Gastrocnemius medialis (tissue), 4 donors: Measurements from ENCODE around the gene MINDY3. TPM values are rescaled to one million over a fixed set of nuclear protein-coding genes. Genes with fewer than 3 reads are reported as not detected.
"Not testable (repeated sequence)": the region's sequence is repeated elsewhere in the genome, so short reads cannot be mapped to it uniquely, and the experiment has no call there.

Source experiments
- ATAC-seq, 2 donors: fragments of 150-250 bp; one replicate each; pipeline ENCODE4 v1.9.1; 2016
- DNase-seq, 2 donors: peaks; one replicate each; pipeline ENCODE4 v3.0.0-alpha.2; 2019
- H3K27ac ChIP-seq, 4 donors: fragments of 200-600 bp; sonication (generic); 1 replicate in 1 of 4; 2 replicates in 3 of 4; pipeline ENCODE4 v1.5.1; 2016 to 2018; ENCODE audit warnings: mild to moderate bottlenecking in 2 of 4, moderate library complexity in 1 of 4
- H3K27me3 ChIP-seq, 3 donors: fragments of 200-600 bp; sonication (generic) in 2 of 3; 1 replicate in 1 of 3; 2 replicates in 2 of 3; pipeline versions ENCODE4 v1.5.1 to v1.6.0; 2016 to 2019; ENCODE audit warnings: mild to moderate bottlenecking in 1 of 3, moderate library complexity in 1 of 3
- H3K36me3 ChIP-seq, 2 donors: fragments of 200-600 bp; sonication (generic) in 1 of 2; one replicate each; pipeline ENCODE4 v1.5.1; 2017 to 2018
- H3K4me1 ChIP-seq, 2 donors: fragments of 200-600 bp; sonication (generic) in 1 of 2; one replicate each; pipeline ENCODE4 v1.5.1; 2016 to 2017; ENCODE audit warnings: mild to moderate bottlenecking in 2 of 2
- H3K4me3 ChIP-seq, 4 donors: fragments of 200-600 bp; sonication (generic) in 3 of 4; 1 replicate in 1 of 4; 2 replicates in 3 of 4; pipeline ENCODE4 v1.5.1; 2016 to 2019; ENCODE audit warnings: mild to moderate bottlenecking in 2 of 4
- H3K9me3 ChIP-seq, 3 donors: fragments of 200-600 bp; sonication (generic) in 2 of 3; 1 replicate in 1 of 3; 2 replicates in 2 of 3; pipeline ENCODE4 v1.5.1; 2016 to 2019
- POLR2A ChIP-seq, 2 donors: fragments of 450-650 bp; IDR thresholded peaks; one replicate each; pipeline ENCODE4 v1.6.1; 2017; ENCODE audit warnings: antibody characterized with exemption in 2 of 2, mild to moderate bottlenecking in 2 of 2, moderate library complexity in 2 of 2
- in situ Hi-C, 4 donors: fragments of 200-750 bp; cut with MboI; loops; one replicate each; pipeline versions ENCODE4 v1.15.0 to v1.8.0; 2017; ENCODE audit warnings: low sequenced_read_pairs in 4 of 4
- intact Hi-C: fragments of 100-400 bp; cut with DNase I; formaldehyde crosslinking; loops from one replicate; pipeline ENCODE4 v1.15.1; 2023; ENCODE audit warnings: low total_unique reads
- total RNA-seq, 4 donors: library from RNA; depleted of rRNA; stranded (reverse); fragments of >200 nt; gene quantifications; one replicate each; pipeline versions ENCODE4 v1.1.0 to v1.2.3, GENCODE V29; 2016
- TF ChIP-seq, protein P1 (sequence below), 5 experiments: fragments of 450-650 bp in 3 of 5; fragments of 200-600 bp in 2 of 5; sonication (generic) in 2 of 5; IDR thresholded peaks in 4 of 5; conservative IDR thresholded peaks in 1 of 5; 1 replicate in 4 of 5; 2 replicates in 1 of 5; pipeline ENCODE4 v1.5.1; 2016 to 2019; ENCODE audit warnings: antibody characterized with exemption in 5 of 5, mild to moderate bottlenecking in 3 of 5, moderate library complexity in 3 of 5

Gene MINDY3
- total RNA-seq, 4 donors from 2014 or later = 7.6 to 37.5 (median 10.8) TPM

DNA sequence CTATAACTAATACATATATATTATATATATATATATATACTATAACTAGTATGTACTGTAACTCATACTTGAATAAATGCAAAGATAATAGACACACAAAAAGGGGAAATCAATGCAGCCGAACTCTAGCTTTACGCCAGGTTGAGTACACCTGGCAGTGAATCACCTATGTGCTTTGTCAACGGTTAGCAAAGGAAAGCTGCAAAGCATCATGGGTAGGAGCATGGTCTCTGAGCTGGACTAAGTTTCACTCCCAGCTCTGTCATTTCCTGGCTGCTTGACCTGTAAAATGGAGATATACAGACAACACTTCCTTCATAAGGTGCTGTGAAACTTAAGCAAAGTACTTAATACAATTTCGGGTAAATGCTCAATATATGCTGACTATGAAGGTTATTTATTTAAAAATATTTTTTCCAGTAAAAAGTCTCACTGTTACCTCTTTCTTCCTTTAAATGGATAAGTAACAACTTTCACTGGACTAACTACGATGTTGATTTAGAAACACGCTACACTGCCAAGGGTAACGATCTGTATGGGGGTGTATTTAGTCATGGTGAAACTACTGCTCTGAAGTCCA, 78.8 kb downstream of the MINDY3 start:
- Histone ChIP-seq H3K36me3 (peaks cover 0 to 29% of the 10 kb centered on the region in 2 donors), H3K27me3 (no peaks in the 10 kb centered on the region), H3K4me1 (peaks cover 0 to 17% of the 10 kb centered on the region in 2 donors), H3K9me3 (no peaks in the 10 kb centered on the region), H3K4me3 (no peak overlapping the region), H3K27ac (no peak overlapping the region)
- TF ChIP-seq, protein P1, sequence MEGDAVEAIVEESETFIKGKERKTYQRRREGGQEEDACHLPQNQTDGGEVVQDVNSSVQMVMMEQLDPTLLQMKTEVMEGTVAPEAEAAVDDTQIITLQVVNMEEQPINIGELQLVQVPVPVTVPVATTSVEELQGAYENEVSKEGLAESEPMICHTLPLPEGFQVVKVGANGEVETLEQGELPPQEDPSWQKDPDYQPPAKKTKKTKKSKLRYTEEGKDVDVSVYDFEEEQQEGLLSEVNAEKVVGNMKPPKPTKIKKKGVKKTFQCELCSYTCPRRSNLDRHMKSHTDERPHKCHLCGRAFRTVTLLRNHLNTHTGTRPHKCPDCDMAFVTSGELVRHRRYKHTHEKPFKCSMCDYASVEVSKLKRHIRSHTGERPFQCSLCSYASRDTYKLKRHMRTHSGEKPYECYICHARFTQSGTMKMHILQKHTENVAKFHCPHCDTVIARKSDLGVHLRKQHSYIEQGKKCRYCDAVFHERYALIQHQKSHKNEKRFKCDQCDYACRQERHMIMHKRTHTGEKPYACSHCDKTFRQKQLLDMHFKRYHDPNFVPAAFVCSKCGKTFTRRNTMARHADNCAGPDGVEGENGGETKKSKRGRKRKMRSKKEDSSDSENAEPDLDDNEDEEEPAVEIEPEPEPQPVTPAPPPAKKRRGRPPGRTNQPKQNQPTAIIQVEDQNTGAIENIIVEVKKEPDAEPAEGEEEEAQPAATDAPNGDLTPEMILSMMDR (IDR thresholded peaks at IDR 0.05 in 4 of 5, conservative IDR thresholded peaks at IDR 0.05 in 1 of 5) = no peak
- no peak for TF ChIP-seq POLR2A (IDR thresholded peaks at IDR 0.05)
- DNase-seq (no peak), ATAC-seq (no peak)
- in situ Hi-C loops = no loop called here
- intact Hi-C loops = no loop called here

DNA sequence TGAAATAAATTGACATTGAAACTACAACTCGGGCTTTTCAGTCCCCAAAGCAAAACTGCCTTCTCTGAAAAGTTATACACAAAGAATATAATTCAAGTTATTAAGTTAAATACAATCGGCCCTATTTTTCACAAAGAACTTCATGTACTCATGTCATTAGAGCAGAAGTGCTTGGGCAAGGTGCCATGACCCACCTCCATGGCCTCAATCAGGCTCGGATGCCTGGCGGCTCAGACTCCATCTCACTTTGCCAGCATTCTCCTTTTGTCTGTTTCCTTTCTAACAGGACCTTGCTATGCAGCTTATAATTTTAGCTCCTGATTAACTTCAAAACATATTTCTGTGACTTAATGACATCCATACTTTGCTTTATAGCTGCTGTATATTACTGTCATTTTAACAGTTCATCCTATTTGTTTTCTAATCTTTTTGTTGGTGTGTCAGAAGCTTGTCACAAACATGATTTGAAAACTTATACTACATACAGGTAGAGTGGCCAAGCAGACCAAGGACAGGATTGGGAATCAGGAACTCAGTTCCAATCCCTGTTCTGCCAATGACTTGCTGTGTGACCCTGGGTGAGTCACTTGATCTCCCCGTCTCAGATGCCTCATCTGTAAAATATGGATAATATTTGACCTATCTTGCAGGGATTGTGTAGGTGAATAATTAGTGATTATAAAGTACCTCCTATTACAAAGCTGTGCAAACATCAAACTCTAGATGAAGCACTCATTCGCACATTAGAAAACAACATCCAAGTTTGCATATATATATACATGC, 79.8 kb downstream of the MINDY3 start:
- no peaks in the 10 kb centered on the region for H3K27me3 ChIP-seq
- peaks cover 0 to 22% of the 10 kb centered on the region in 2 donors for H3K36me3 ChIP-seq
- peaks cover 0 to 17% of the 10 kb centered on the region in 2 donors for H3K4me1 ChIP-seq
- H3K27ac ChIP-seq = peak overlapping the region in 3 of 4 donors; percentile 7 to 73 (median 30)
- intact Hi-C loops (no loop called here), in situ Hi-C loops (no loop called here)
- no peak overlapping the region for H3K4me3 ChIP-seq
- H3K9me3 ChIP-seq = no peaks in the 10 kb centered on the region
- DNase-seq = peak in 1 of 2 donors; percentile 11
- ATAC-seq = peak in 1 of 2 donors; percentile 54
- TF ChIP-seq, protein P1 (IDR thresholded peaks at IDR 0.05 in 4 of 5, conservative IDR thresholded peaks at IDR 0.05 in 1 of 5) = no peak
- TF ChIP-seq POLR2A (IDR thresholded peaks at IDR 0.05) = no peak

DNA sequence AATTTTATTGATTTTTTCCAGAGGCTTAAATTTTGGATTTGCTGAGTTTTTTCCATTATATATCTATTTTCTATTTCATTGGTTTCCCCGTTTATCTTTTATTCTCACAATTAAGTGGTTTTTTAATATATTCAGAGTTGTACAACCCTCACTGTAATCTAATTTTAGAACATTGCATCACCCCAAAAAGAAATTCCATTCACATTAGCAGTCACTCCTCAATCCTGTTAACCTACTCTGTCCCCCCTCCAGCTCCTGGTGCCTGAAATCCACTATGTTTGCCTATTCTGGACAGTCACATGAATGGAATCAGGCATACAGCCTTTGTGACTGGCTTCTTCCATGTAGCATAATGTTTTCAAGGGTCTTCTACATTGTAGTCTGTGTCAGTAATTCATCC, 84.8 kb downstream of the MINDY3 start:
- intact Hi-C loops = no loop called here
- Histone ChIP-seq H3K27ac (no peak overlapping the region), H3K4me3 (no peak overlapping the region), H3K27me3 (no peaks in the 10 kb centered on the region), H3K36me3 (peaks cover 0 to 14% of the 10 kb centered on the region in 2 donors), H3K4me1 (peaks cover 0 to 13% of the 10 kb centered on the region in 2 donors), H3K9me3 (no peaks in the 10 kb centered on the region)
- ATAC-seq (no peak), DNase-seq (no peak)
- TF ChIP-seq POLR2A (IDR thresholded peaks at IDR 0.05) = no peak
- TF ChIP-seq, protein P1 (IDR thresholded peaks at IDR 0.05 in 4 of 5, conservative IDR thresholded peaks at IDR 0.05 in 1 of 5) = no peak
- in situ Hi-C loops = no loop called here

DNA sequence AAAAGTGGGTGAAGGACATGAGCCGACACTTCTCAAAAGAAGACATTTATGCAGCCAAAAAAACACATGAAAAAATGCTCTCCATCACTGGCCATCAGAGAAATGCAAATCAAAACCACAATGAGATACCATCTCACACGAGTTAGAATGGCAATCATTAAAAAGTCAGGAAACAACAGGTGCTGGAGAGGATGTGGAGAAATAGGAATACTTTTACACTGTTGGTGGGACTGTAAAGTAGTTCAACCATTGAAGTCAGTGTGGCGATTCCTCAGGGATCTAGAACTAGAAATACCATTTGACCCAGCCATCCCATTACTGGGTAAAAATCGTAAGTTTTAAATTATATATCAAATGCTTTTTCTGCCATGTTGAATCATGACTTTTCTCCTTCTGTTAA, 85.8 kb downstream of the MINDY3 start:
- in situ Hi-C loops = not testable (repeated sequence)

DNA sequence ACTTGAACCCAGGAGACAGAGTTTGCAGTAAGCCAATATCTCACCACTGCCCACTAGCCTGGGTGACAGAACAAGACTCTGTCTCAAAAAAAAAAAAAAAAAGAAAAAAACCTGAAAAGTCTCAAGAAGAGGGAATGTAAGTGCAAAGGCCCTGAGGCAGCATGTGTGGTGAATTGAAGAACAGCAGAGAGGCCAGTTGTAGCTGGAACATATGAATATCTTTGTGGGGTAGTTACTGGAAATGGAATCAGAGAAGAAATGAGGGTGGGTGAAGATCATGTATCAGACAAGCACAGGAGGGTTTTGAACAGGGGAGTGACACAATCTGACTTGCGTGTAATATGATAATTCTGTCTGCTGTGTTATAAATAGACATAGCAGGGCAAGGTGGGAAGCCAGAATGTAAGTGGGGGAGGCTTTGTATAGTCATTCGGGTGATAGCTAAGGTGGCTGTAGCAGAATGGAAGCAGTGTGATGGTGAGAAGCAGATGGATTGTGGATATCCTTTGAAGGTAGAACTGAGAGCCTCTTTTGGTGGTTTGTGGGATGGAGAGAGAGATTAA, 95.3 kb downstream of the MINDY3 start:
- in situ Hi-C loops (no loop called here), intact Hi-C loops (no loop called here)
- no peak for DNase-seq
- Histone ChIP-seq H3K27ac (no peak overlapping the region), H3K27me3 (no peaks in the 10 kb centered on the region), H3K4me1 (peaks cover 0 to 9% of the 10 kb centered on the region in 2 donors), H3K36me3 (no peaks in the 10 kb centered on the region), H3K9me3 (no peaks in the 10 kb centered on the region), H3K4me3 (no peak overlapping the region)
- no peak for TF ChIP-seq POLR2A (IDR thresholded peaks at IDR 0.05)
- TF ChIP-seq, protein P1 (IDR thresholded peaks at IDR 0.05 in 4 of 5, conservative IDR thresholded peaks at IDR 0.05 in 1 of 5) = no peak
- ATAC-seq = peak in 1 of 2 donors; percentile 55

More for the DNA sequence above, 85.8 kb downstream of the MINDY3 start:
- ATAC-seq, H3K4me3 ChIP-seq, DNase-seq, H3K4me1 ChIP-seq, H3K9me3 ChIP-seq, intact Hi-C loops, H3K27ac ChIP-seq, H3K27me3 ChIP-seq: not testable (repeated sequence)
- H3K36me3 ChIP-seq = peaks cover 0 to 14% of the 10 kb centered on the region in 2 donors
